Lung (tissue), 12 donors: ENCODE data around the gene CFAP65. TPM values are rescaled to one million over a fixed set of nuclear protein-coding genes. Genes with fewer than 3 reads are reported as not detected.
A peak's percentile ranks its signal among the peaks of the same experiment; 100 is the strongest.

ENCODE experiments used
- ATAC-seq: fragments of 200-7000 bp; cut with Tn5 transposase; one replicate; pipeline ENCODE4 v1.9.1; 2020; ENCODE audit warnings: moderate number of reproducible peaks; ENCODE audit not compliant: insufficient read depth, low FRiP score
- DNase-seq, 3 donors: peaks; one replicate each; pipeline ENCODE4 v3.0.0-alpha.2; 2013 to 2017
- H3K27ac ChIP-seq, 2 donors: one replicate each; pipeline ENCODE4 v1.5.1; 2013; ENCODE audit warnings: mild to moderate bottlenecking in 2 of 2, moderate library complexity in 2 of 2, control low read depth in 1 of 2, inconsistent platforms in 1 of 2, low read depth in 1 of 2, low read length in 1 of 2
- H3K27me3 ChIP-seq, 3 donors: one replicate each; pipeline ENCODE4 v1.5.1; 2013; ENCODE audit warnings: low read length in 2 of 3; ENCODE audit not compliant: control insufficient read depth in 3 of 3, insufficient read depth in 3 of 3
- H3K36me3 ChIP-seq, 4 donors: one replicate each; pipeline ENCODE4 v1.5.1; 2013; ENCODE audit warnings: low read length in 4 of 4, mild to moderate bottlenecking in 1 of 4, moderate library complexity in 1 of 4; ENCODE audit not compliant: control insufficient read depth in 4 of 4, insufficient read depth in 4 of 4
- H3K4me1 ChIP-seq, 5 donors: one replicate each; pipeline ENCODE4 v1.5.1; 2013; ENCODE audit warnings: low read length in 5 of 5, mild to moderate bottlenecking in 2 of 5, moderate library complexity in 1 of 5; ENCODE audit not compliant: control insufficient read depth in 5 of 5, insufficient read depth in 5 of 5
- H3K4me3 ChIP-seq: one replicate; pipeline ENCODE4 v1.5.1; 2013; ENCODE audit warnings: mild to moderate bottlenecking, control low read depth, moderate library complexity
- H3K9ac ChIP-seq, 2 donors: one replicate each; pipeline ENCODE4 v1.5.1; 2013; ENCODE audit warnings: low read length in 2 of 2, control low read depth in 1 of 2; ENCODE audit not compliant: insufficient read depth in 1 of 2
- H3K9me3 ChIP-seq, 4 donors: one replicate each; pipeline ENCODE4 v1.5.1; 2013; ENCODE audit warnings: low read length in 3 of 4, mild to moderate bottlenecking in 1 of 4, moderate library complexity in 1 of 4; ENCODE audit not compliant: control insufficient read depth in 4 of 4, insufficient read depth in 3 of 4
- CTCF ChIP-seq: IDR thresholded peaks from 2 replicates; pipeline ENCODE4 v1.5.1; 2012; ENCODE audit warnings: mild to moderate bottlenecking; ENCODE audit errors: control extremely low read depth, extremely low read depth
- WGBS, 2 donors: extraction: QIAGEN DNeasy Blood & Tissue Kit; methylation state at CpG; one replicate each; pipeline ENCODE4 v1.1.7; 2013; 5-methylcytosine and 5-hydroxymethylcytosine counted together
- polyA plus RNA-seq, 2 donors: library from polyadenylated mRNA; stranded (reverse); fragments of 200-250 nt; gene quantifications; one replicate each; pipeline ENCODE4 v1.2.1, GENCODE V29; 2013
- total RNA-seq, 2 donors: library from RNA; depleted of rRNA in 1 of 2; stranded (reverse); fragments of >200 nt in 1 of 2; gene quantifications; one replicate each; pipeline ENCODE4 v1.2.1, GENCODE V29; 2014 to 2021
- donor health status: control.
- donor health status: control.
- donor health status: Bipolar disorder and iron deficiency.
- donor health status: healthy.
- donor health status: DM: yes; HTN: yes; CAD: no.

The CFAP65 gene
- total and polyA plus RNA-seq, 4 donors, result 3.9 to 16.5 (median 8.1) TPM

- no peak overlapping the region for H3K4me3 ChIP-seq
- TF ChIP-seq CTCF, result no peak
- no peak overlapping the region for H3K9ac ChIP-seq
- WGBS, 2 donors, result 96 to 98% methylated on average over 1 of the region's 1 CpG
- ATAC-seq (no peak), DNase-seq (no peak)
- no peaks in the 10 kb centered on the region for H3K27me3 ChIP-seq
- H3K9me3 ChIP-seq, result no peaks in the 10 kb centered on the region
- no peak overlapping the region for H3K27ac ChIP-seq
- H3K36me3 ChIP-seq, result no peaks in the 10 kb centered on the region
- peaks cover 0 to 3% (median 0%) of the 10 kb centered on the region in 5 donors for H3K4me1 ChIP-seq
Measured at GRCh38 chr2:219087848-219088247, 46.5 kb upstream of the CFAP65 start.

GRCh38 chr2:219087361-219087760 is 46.0 kb upstream of the CFAP65 start:
- Histone ChIP-seq H3K4me3 (no peak overlapping the region), H3K4me1 (peaks cover 0 to 3% (median 0%) of the 10 kb centered on the region in 5 donors), H3K9ac (no peak overlapping the region), H3K36me3 (no peaks in the 10 kb centered on the region), H3K9me3 (no peaks in the 10 kb centered on the region), H3K27ac (no peak overlapping the region), H3K27me3 (no peaks in the 10 kb centered on the region)
- no peak for TF ChIP-seq CTCF
- 92 to 93% methylated on average over 5 of the region's 5 CpGs for WGBS, 2 donors
- peak in 1 of 3 donors; percentile 13 for DNase-seq
- no peak for ATAC-seq

GRCh38 chr2:219086196-219086595 is 44.9 kb upstream of the CFAP65 start:
- no peak for TF ChIP-seq CTCF
- H3K9ac ChIP-seq, result no peak overlapping the region
- H3K4me3 ChIP-seq, result no peak overlapping the region
- no peaks in the 10 kb centered on the region for H3K36me3 ChIP-seq
- ATAC-seq, result no peak
- H3K27me3 ChIP-seq, result no peaks in the 10 kb centered on the region
- H3K4me1 ChIP-seq, result peaks cover 0 to 4% (median 0%) of the 10 kb centered on the region in 5 donors
- DNase-seq, result peak in 1 of 3 donors; percentile 11
- H3K27ac ChIP-seq, result no peak overlapping the region
- no peaks in the 10 kb centered on the region for H3K9me3 ChIP-seq

GRCh38 chr2:219084791-219085190 is 43.5 kb upstream of the CFAP65 start:
- Histone ChIP-seq H3K4me1 (peaks cover 0 to 5% (median 0%) of the 10 kb centered on the region in 5 donors), H3K9ac (no peak overlapping the region), H3K4me3 (no peak overlapping the region), H3K9me3 (no peaks in the 10 kb centered on the region), H3K36me3 (no peaks in the 10 kb centered on the region), H3K27ac (no peak overlapping the region), H3K27me3 (no peaks in the 10 kb centered on the region)
- TF ChIP-seq CTCF, result no peak
- ATAC-seq (no peak), DNase-seq (no peak)
